AG04450 (cell line): Measurements from ENCODE around the gene EPB41. TPM values are rescaled to one million over a fixed set of nuclear protein-coding genes. Genes with fewer than 3 reads are reported as not detected.

Experiments
- CTCF ChIA-PET: fragments of 300-600, 350-600 bp; formaldehyde crosslinking; extraction: SDS; loops from one replicate; lab custom pipeline; 2022; ENCODE audit warnings: antibody characterized with exemption, inconsistent platforms; lab: Charles Lee
- POLR2A ChIA-PET: fragments of 350-600 bp; formaldehyde crosslinking; extraction: SDS; loops from one replicate; lab custom pipeline; 2021; ENCODE audit warnings: antibody characterized with exemption, inconsistent platforms; lab: Yijun Ruan, JAX
- DNase-seq: peaks from one replicate; pipeline ENCODE4 v3.0.0-alpha.2; 2011; ENCODE audit warnings: low read depth, low spot score
- H3K27ac ChIP-seq: one replicate; pipeline ENCODE4 v1.5.1; 2012; ENCODE audit warnings: low read depth, low read length, control low read depth
- H3K27me3 ChIP-seq: one replicate; pipeline ENCODE4 v1.6.0; 2012; ENCODE audit warnings: low read length; ENCODE audit not compliant: control insufficient read depth, insufficient read depth
- H3K4me3 ChIP-seq: 2 replicates; pipeline ENCODE4 v1.5.1; 2011; ENCODE audit warnings: mild to moderate bottlenecking, low read depth, low read length, control low read depth
- H3K9me3 ChIP-seq: 2 replicates; pipeline ENCODE4 v1.5.1; 2012; ENCODE audit warnings: low read length; ENCODE audit not compliant: control insufficient read depth, insufficient read depth
- polyA plus RNA-seq: library from polyadenylated mRNA; depleted of rRNA; stranded (reverse); fragments of >200 nt; gene quantifications from 2 replicates; pipeline ENCODE4 v1.2.3, GENCODE V29; 2011
- TF ChIP-seq, protein P1 (sequence below): IDR thresholded peaks from 2 replicates; pipeline ENCODE4 v1.5.1; 2011; ENCODE audit warnings: low read depth, low read length, control low read depth, inconsistent platforms

The EPB41 gene
- polyA plus RNA-seq, 1 experiment = 7.8 TPM

DNA sequence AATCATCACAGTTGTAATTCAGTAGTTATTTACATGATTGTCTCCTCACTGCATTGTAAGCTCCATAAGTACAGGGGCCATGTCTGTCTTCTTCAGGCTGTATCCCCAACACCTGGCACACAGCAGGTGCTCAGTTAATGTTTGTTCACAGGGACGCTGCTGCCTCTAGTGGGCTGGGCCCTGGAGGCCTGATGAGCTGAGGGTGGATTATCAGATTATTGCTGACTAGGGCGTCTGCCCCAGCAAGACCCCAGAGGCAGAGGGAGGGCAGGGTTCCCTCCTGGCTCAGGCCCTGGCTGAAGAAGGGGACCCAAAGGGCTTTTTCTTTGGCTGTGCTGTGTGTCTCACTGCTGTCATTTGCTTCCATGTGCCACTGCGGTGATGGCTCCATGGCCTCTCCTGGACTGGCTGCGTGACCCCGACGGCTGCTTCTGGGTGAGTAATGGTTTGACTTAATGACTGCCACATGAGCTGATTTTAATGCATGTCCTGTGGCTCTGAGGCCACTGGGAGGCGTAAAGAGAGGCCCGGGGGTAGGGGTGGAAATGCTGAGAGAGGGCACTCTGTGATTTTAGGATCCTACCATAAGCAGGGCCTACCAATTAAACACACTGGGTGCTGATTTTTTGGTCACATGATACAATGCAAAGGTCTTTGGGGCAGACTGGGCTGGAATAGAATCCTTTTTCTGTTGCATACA is 20.8 kb upstream of the EPB41 start:
- no peak overlapping the region for H3K4me3 ChIP-seq
- H3K27me3 ChIP-seq = peaks cover 7% of the 10 kb centered on the region
- no peak for DNase-seq
- H3K27ac ChIP-seq = no peak overlapping the region
- POLR2A ChIA-PET = interaction anchor here (0.6 kb wide), 1 partner anchor 12 kb away, joined by 3 read pairs; no protein-coding TSS in a partner anchor
- no peaks in the 10 kb centered on the region for H3K9me3 ChIP-seq
- TF ChIP-seq, protein P1, sequence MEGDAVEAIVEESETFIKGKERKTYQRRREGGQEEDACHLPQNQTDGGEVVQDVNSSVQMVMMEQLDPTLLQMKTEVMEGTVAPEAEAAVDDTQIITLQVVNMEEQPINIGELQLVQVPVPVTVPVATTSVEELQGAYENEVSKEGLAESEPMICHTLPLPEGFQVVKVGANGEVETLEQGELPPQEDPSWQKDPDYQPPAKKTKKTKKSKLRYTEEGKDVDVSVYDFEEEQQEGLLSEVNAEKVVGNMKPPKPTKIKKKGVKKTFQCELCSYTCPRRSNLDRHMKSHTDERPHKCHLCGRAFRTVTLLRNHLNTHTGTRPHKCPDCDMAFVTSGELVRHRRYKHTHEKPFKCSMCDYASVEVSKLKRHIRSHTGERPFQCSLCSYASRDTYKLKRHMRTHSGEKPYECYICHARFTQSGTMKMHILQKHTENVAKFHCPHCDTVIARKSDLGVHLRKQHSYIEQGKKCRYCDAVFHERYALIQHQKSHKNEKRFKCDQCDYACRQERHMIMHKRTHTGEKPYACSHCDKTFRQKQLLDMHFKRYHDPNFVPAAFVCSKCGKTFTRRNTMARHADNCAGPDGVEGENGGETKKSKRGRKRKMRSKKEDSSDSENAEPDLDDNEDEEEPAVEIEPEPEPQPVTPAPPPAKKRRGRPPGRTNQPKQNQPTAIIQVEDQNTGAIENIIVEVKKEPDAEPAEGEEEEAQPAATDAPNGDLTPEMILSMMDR = peak; percentile 45
- CTCF ChIA-PET = interaction anchor here (0.9 to 5.2 kb wide), 5 partner anchors 9 to 309 kb away, joined by 3 to 53 read pairs (median 5); no protein-coding TSS in a partner anchor

DNA sequence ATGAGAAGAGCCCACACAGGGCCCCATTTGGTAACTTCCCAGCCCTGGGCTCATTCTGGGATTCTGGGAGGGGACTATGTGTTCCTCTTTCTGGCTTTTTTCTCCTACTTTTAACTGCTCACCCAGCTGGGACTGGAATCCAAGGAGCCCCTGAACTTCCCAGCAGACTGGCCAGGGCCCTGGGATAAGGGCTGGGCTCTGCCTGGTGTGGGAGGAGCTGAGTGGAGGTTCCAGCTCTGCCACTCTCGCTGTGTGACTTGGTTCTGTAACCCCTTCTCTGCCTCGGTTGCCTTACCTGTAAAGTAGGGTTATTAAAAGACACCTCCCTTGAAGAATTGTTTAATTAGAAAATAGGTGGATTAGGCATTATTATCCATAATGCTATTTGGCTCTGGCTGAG is 19.6 kb upstream of the EPB41 start:
- no peak for DNase-seq
- ChIA-PET POLR2A (no interaction called here), CTCF (interaction anchor here (0.6 to 5.2 kb wide), 3 partner anchors 9 to 307 kb away, joined by 3 to 53 read pairs (median 7); no protein-coding TSS in a partner anchor)
- Histone ChIP-seq H3K9me3 (no peaks in the 10 kb centered on the region), H3K27me3 (peaks cover 2% of the 10 kb centered on the region), H3K4me3 (no peak overlapping the region), H3K27ac (no peak overlapping the region)
- TF ChIP-seq, protein P1 = no peak

DNA sequence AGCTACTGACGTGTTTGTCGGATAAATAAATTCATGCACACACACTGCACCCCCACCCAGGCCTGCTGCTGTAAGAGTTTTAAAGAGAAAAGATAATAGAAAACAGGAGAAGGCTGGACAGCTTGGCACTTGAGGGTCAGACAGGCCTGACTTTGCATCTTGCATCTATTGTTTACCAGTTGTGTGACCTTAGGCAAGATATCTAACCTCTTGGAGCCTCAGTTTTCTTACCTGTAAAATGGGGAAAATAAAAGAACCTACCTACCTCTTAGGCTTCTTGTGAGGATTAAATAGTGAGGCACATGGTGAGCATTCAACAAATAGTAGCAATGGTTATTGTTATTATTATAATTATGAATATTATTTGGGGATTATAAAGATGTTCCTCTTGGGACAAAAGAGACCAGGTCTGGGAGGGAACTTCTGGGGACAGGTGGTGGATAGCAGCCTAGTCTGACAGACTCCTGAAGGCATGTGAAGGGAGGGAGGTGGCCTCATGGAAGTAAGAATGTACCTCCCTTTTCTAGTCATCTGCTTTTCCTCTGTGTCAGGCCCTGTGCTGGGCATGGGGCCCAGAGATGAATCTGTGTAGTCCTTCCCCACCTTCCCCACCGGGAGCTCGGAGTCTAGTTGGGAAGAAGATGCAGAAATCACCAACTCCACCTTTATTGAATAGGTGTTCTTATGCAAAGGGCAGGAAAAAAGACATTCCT is 18.3 kb upstream of the EPB41 start:
- no peak overlapping the region for H3K27ac ChIP-seq
- DNase-seq = no peak
- ChIA-PET POLR2A (no interaction called here), CTCF (no interaction called here)
- H3K4me3 ChIP-seq = no peak overlapping the region
- H3K27me3 ChIP-seq = peaks cover 2% of the 10 kb centered on the region
- no peaks in the 10 kb centered on the region for H3K9me3 ChIP-seq
- TF ChIP-seq, protein P1 = no peak

DNA sequence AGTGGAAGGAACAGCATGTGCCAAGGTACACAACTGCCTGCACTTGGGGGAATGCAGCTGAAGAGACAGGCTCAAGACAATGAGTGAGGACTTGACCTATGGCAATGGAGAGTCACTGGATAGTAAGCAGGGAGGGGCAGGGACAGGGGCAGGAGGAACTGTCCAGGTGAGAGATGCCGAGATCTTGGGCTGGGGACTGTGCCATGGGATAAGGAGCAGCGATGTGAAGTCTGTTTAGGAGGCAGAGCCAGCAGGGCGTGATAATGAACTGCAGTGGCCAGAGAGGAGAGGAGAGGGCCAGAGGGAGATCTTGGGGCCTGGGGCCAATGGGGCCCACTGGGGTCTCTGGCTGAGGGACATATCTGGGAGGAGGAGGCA is 17.8 kb upstream of the EPB41 start:
- no peak overlapping the region for H3K27ac ChIP-seq
- ChIA-PET POLR2A (no interaction called here), CTCF (no interaction called here)
- TF ChIP-seq, protein P1 = no peak
- no peaks in the 10 kb centered on the region for H3K9me3 ChIP-seq
- peaks cover 2% of the 10 kb centered on the region for H3K27me3 ChIP-seq
- DNase-seq = no peak
- no peak overlapping the region for H3K4me3 ChIP-seq

DNA sequence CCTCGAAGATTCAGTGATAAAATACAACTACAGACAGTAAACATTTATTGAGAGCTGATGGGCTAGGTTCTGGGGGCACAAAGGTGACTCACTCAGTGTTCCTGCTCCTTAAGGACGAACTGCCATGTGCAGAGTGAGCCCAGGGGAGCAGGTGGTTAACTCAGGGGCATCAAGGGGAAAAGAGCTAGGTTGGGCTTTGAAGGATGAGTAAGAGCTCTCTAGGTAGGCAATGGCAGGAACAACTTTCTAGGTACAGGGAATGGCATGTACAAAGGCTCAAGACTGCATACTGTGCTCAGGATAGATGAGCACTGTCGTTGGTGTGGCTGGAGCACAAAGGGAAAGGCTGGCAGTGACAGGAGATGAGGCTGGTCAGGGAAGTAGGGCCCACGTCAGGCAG is 16.6 kb upstream of the EPB41 start:
- POLR2A ChIA-PET = no interaction called here
- TF ChIP-seq, protein P1 = no peak
- Histone ChIP-seq H3K27me3 (peaks cover 2% of the 10 kb centered on the region), H3K9me3 (no peaks in the 10 kb centered on the region), H3K27ac (no peak overlapping the region), H3K4me3 (no peak overlapping the region)
- DNase-seq = no peak
- CTCF ChIA-PET = interaction anchor here (0.8 to 1.3 kb wide), 2 partner anchors 16 to 305 kb away, joined by 3 to 4 read pairs; no protein-coding TSS in a partner anchor
